NCI-H2107 (cell line): ENCODE data around the gene TMX3.

Experiments used
- DNase-seq: peaks from one replicate; lab custom pipeline; 2025; lab: John Stamatoyannopoulos, UW

TMX3 gene, protein sequence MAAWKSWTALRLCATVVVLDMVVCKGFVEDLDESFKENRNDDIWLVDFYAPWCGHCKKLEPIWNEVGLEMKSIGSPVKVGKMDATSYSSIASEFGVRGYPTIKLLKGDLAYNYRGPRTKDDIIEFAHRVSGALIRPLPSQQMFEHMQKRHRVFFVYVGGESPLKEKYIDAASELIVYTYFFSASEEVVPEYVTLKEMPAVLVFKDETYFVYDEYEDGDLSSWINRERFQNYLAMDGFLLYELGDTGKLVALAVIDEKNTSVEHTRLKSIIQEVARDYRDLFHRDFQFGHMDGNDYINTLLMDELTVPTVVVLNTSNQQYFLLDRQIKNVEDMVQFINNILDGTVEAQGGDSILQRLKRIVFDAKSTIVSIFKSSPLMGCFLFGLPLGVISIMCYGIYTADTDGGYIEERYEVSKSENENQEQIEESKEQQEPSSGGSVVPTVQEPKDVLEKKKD

DNA sequence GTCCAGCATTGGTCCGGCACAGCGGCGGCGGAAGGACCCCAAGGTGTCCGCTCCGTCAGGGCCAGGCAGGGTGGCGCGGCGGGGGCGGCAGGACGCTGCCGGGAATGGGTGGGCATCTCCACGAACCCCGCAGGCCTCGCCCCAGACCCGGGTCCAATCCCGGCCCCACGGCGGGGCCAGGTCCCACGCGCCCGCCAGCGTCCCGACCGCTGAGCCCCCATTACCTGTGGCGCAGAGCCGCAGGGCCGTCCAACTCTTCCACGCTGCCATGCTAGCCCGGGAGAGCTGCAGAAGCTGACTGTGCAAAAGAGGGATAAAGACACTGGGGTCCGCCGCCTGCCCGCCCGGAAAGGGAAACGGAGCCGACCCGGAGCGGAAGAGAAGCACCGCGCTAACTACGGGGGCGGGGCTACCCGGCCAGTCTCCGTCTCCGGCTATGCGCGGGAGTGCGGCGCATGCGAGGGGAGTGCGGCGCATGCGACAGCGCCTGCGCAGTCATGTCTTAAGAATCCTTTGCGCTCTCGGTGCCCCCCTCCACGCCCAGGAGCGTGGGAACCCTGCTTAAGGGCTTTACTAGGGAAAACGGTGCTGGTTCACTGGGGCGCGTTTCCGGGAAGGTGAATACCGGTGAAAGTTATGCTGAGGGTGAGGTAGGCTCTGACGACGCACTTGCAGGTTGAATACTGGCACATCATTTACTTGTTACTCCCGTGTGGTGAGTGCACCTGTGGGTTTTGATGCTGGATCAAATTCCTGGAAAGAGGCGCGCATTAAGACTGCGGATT, at the start of gene TMX3:
Gene TMX3, minus strand, starts transcription at position 397 of the 785 bp plus-strand sequence. Its CDS starts 127 bp downstream, at position 270.
- DNase-seq, result peak; percentile 93

GRCh38 chr18:68764016-68764415, 49.1 kb upstream of the TMX3 start:
- no peak for DNase-seq

- DNase-seq, result no peak
Observed at GRCh38 chr18:68763083-68763482, 48.2 kb upstream of the TMX3 start.

- no peak for DNase-seq
Observed at GRCh38 chr18:68759308-68759707, 44.4 kb upstream of the TMX3 start.

- no peak for DNase-seq
Observed at GRCh38 chr18:68757126-68757525, 42.2 kb upstream of the TMX3 start.

- DNase-seq, result no peak
Observed at GRCh38 chr18:68742206-68742605, 27.3 kb upstream of the TMX3 start.

- DNase-seq, result no peak
Observed at GRCh38 chr18:68740966-68741365, 26.1 kb upstream of the TMX3 start.

DNA sequence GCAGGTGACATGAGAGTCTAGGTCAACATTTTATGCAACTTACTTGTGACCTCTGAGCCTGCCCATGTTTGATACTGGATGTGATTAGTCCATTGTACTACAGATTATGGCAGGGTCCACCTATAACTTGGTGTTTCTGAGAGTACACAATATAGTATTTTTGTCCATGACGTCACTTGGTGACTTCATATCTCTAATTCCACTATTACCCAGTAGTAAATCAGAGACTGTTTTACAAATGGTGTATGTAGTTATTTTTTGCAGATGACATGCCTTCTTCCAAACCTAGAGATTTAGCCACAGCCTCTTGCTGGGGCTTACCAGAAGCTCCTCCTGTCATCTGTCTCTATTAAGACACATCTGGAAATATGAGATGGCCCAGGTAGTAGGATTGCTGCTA, 24.6 kb upstream of the TMX3 start:
- no peak for DNase-seq

GRCh38 chr18:68738564-68738963, 23.7 kb upstream of the TMX3 start:
- no peak for DNase-seq

DNA sequence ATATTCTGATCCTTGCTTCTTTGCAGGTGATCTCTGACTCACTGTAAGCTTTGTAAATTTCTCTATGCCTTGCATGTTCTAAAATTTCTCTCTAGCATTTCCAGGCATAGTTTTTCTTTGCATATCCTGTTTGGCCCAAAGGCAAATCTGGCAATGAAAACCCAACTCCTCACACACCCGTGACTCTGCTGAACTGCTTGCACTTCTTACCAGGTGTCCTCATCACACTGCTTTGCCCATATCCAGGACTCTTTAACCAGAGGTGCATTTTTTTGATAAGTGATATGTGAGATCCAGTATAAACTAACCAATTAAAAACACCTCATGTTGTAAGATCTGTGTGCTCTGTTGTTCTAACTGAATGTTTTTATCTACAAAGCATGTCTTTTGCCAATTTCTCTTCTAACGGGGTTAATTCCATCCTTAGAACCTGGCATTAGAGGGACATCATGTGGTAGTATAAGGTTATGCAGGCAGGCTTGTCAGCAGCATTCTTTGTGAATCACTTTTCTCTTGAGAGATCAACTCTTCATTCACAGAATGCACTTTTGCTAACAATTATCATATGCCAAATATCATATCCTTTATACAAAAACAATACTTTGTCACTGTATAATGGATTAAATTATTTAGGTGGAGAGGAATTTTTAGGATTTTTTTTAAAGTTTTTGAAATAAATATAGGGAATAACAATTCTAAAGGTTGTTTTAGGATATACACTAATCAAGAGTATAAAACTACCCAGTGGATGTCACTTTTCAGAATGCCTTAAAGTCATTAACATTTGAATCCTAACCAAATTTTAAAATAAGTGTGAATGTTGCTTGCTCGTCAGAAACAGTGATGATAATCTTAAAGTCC, 20.8 kb upstream of the TMX3 start:
- DNase-seq, result peak; percentile 16

- DNase-seq, result no peak
Observed at GRCh38 chr18:68734308-68734707, 19.4 kb upstream of the TMX3 start.

GRCh38 chr18:68733707-68734106, 18.8 kb upstream of the TMX3 start:
- no peak for DNase-seq

DNA sequence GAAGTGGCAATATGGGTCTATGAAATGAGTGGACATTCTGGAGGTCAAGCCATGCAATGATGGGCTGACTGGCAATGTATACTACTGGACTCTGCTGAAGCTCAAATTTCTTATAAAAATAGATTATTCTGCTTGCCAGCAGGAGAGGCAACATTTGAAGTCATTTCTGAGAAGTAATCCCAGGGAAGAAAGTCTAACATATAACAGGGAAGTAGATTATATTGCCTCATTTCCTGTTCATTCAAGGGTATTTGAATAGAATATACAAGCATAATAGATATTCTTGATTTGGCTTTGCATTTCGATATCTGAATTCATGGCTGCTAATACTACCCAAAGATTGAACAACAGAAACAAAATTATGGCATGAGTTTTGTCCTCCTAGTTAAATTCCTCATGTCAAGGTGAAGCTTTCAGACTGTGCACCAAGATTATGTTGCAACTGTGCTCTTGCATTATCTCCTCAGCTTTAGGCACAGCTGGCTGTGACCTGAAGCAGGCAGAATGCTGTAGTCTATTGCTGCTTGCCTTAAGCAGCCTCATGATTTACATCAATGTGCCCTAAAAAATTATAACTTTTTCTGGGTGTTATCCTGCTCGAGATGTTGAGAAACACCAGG, 13.3 kb upstream of the TMX3 start:
- DNase-seq, result no peak

DNA sequence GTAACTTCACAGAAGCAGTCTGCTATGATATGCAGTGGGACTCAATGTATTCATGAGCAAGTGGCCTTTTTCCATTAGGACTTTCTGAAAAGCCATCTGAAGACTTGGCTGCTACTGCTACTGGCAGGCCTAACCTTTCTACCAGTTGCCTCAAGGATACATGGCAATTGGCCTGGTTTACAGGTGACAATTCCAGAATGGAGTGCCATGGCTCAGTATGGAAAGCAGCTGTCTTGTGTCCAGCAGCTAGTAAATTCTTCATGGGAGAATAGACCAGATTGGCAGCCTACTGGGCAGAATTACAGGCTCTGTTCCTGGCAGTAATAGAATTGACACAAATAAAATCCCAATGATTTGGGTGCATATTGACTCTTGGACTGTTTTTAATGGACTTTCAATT, 12.6 kb upstream of the TMX3 start:
- no peak for DNase-seq

GRCh38 chr18:68725346-68725745, 10.4 kb upstream of the TMX3 start:
- no peak for DNase-seq

DNA sequence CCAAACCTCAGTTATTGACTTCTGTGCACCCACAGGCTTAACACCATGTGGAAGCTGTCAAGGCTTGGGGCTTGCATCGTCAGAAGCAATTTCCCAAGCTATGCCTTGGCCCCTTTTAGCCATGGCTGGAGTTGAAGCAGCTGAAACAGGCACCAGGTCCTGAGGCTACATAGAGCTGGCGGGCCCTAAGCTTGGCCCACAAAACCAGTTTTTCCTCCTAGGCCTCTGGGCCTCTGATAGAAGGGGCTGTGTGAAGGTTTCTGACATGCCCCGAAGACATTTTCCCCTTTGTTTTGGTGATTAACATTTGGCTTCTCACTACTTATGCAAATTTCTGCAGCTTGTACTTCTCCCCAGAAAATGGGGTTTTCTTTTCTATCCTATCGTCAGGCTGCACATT, 9.1 kb upstream of the TMX3 start:
- no peak for DNase-seq

GRCh38 chr18:68723539-68723938, 8.6 kb upstream of the TMX3 start:
- DNase-seq, result no peak

DNA sequence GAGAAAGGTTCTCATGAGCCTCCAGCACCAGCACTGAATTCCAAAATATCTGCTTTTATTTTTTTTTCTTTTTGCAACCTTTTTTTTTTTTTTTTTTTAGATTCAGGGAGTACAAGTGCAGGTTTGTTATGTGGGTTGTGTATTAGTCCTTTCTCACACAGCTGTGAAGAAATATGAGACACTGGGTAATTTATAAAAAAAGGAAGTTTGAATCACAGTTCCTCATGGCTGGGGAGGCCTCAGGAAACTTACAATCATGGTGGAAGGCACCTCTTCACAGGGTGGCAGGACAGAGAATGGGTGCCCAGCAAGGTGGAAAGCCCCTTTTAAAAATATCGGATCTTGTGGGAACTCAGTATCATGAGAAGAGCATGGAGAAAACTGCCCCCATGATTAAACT, 7.9 kb upstream of the TMX3 start:
- no peak for DNase-seq

- no peak for DNase-seq
Observed at GRCh38 chr18:68721681-68722583, 7.0 kb upstream of the TMX3 start.

DNA sequence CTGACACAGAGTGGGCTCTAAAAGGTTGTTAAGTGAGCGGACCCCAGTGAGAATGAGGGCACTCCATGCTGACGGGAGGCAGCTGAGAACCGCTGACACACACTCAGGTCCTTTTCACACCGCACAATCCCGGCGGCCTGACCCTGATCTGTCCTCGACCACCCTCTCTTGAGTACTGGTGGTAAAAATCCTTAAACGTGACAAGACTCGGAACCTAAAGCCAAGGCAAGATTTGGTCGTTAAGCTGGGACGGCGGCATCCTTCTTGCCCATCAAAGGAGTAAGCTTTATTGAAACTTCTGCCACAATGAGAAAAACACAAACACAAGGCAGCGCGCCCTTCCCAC, 569 bp downstream of the TMX3 start:
- no peak for DNase-seq

DNA sequence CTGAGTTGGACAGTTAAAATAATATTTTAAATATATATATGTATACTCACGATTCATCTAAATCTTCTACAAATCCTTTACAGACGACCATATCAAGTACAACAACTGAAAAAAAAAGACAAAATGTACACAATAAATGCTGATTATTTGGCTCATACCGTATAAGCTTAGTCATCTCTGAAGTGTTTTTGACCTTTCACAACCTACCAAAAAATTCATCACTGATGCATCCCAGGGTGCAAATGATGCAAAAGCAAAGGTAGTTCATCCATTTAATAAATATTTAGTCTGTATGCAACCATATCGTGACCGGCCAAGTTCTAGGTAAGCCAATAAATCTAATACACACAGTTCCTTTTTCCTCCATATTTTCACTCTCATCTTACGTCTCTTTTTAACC, 1.1 kb downstream of the TMX3 start:
- no peak for DNase-seq
